GM21529 (cell line): ENCODE measurements around the gene CCDC88C.
"Not testable (repeated sequence)": the region's sequence is repeated elsewhere in the genome, so short reads cannot be mapped to it uniquely, and the experiment has no call there.

ENCODE experiments used
- ATAC-seq: cut with Tn5 transposase; IDR thresholded peaks from one replicate; pipeline ENCODE4 v1.9.1; 2021; ENCODE audit not compliant: unreplicated experiment

Gene CCDC88C, protein sequence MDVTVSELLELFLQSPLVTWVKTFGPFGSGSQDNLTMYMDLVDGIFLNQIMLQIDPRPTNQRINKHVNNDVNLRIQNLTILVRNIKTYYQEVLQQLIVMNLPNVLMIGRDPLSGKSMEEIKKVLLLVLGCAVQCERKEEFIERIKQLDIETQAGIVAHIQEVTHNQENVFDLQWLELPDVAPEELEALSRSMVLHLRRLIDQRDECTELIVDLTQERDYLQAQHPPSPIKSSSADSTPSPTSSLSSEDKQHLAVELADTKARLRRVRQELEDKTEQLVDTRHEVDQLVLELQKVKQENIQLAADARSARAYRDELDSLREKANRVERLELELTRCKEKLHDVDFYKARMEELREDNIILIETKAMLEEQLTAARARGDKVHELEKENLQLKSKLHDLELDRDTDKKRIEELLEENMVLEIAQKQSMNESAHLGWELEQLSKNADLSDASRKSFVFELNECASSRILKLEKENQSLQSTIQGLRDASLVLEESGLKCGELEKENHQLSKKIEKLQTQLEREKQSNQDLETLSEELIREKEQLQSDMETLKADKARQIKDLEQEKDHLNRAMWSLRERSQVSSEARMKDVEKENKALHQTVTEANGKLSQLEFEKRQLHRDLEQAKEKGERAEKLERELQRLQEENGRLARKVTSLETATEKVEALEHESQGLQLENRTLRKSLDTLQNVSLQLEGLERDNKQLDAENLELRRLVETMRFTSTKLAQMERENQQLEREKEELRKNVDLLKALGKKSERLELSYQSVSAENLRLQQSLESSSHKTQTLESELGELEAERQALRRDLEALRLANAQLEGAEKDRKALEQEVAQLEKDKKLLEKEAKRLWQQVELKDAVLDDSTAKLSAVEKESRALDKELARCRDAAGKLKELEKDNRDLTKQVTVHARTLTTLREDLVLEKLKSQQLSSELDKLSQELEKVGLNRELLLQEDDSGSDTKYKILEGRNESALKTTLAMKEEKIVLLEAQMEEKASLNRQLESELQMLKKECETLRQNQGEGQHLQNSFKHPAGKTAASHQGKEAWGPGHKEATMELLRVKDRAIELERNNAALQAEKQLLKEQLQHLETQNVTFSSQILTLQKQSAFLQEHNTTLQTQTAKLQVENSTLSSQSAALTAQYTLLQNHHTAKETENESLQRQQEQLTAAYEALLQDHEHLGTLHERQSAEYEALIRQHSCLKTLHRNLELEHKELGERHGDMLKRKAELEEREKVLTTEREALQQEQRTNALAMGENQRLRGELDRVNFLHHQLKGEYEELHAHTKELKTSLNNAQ (N-terminal part only)

GRCh38 chr14:91417120-91417982 is at the start of gene CCDC88C:
CCDC88C (minus strand) TSS chr14:91417820; CDS start chr14:91417690, 130 bp downstream.
- peak; percentile 44 for ATAC-seq

- no peak for ATAC-seq
These were observed 48.6 kb upstream of the CCDC88C start for GRCh38 chr14:91466192-91466591.

DNA sequence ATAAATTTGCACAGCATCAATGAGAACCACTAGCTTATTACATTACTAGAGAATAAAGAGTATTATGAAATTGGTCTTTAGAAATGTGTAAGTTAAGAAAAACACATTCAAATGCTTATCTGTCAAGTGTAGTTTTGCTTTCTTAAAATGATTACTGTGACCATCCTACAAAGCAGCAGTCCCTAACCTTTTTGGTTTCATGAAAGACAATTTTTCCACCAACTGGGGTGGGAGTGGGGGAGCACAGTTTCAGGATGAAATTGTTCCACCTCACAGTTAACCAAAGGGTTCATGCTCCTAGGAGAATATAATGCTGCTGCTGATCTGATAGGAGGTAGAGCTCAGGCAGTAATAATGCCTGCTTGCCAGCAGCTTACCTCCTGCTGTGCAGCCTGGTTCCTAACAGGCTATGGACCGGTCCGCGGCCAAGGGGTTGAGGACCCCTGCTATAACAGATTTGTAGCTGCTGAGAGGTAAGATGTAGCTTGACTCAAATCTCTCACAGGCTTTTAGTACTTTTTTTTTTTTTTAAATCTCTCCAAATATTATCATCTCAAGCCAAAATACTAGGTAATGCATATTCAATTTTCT is 47.1 kb upstream of the CCDC88C start:
- ATAC-seq: no peak

DNA sequence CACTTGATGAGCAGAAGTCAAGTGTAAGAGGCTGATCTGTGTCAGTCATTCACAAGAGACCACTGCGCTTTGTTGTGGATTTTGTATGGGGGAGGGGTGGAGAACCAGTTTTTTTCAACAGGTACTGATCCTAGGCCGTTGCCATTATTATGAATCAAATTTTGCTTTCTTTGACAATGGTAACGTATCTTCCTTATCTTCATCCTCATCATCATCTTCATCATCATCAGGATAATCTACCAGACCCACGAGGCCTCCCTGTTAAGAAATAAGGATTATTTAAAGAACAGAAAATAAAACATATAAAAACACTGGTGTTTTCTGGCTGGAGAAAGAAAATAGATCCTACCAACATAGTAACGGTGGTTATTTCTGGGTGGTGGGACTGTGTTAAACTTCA is 41.0 kb upstream of the CCDC88C start:
- ATAC-seq: no peak

- no peak for ATAC-seq
These were observed 38.7 kb upstream of the CCDC88C start for GRCh38 chr14:91456283-91456682.

DNA sequence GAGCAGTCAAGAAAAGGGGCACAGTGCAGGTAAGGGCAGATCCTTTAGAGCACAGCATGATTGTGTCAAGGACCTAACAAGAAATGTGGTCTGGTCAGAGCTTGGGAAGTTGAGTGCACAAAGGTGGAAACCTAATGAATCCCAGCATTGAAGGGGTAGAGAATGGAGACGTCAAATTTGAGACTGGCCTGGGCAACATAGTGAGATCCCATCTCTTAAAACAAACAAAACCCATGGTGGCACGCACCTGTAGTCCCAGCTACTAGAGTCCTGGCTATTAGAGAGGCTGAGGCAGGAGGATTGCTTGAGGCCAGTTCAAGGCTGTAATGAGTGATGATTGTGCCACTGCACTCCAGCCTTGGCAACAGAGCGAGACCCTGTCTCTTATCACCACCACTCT is 37.0 kb upstream of the CCDC88C start:
- no peak for ATAC-seq

DNA sequence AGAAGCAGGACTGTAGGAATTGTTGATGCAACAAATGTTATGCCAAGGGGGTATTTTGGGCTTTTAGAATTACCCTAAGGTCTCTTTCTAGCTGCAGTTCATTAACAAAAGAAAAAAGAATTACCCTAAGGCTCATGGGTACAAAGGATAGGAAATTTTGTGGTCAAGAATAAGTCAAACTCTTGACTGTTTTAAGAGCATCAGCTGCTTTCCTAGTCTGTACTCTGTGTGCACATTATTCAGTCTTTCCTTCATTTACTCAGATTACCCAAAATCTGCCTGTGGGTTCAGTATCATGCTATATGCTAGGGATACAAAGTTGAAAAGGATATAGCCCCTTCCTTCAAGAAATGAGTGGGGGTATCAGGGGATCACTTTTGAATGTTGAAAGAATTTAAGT is 36.5 kb upstream of the CCDC88C start:
- no peak for ATAC-seq

DNA sequence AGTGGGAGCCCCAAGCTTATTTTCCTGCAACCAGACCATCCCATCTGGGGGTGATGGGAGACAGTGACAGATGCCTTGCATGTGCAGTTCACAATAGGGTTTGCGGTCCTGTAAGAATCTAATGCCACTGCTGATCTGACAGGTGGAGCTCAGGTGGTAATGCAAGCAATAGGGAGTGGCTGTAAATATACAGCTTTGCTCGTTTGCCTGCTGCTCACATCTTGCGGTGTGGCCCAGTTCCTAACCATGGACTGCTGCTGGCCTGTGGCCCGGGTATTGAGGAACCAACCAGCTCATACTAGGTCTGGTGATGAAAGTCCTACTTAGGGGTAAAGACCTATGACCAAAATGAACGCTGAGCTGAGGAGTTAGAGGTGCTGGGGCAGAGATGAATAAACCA is 36.1 kb upstream of the CCDC88C start:
- ATAC-seq: no peak

DNA sequence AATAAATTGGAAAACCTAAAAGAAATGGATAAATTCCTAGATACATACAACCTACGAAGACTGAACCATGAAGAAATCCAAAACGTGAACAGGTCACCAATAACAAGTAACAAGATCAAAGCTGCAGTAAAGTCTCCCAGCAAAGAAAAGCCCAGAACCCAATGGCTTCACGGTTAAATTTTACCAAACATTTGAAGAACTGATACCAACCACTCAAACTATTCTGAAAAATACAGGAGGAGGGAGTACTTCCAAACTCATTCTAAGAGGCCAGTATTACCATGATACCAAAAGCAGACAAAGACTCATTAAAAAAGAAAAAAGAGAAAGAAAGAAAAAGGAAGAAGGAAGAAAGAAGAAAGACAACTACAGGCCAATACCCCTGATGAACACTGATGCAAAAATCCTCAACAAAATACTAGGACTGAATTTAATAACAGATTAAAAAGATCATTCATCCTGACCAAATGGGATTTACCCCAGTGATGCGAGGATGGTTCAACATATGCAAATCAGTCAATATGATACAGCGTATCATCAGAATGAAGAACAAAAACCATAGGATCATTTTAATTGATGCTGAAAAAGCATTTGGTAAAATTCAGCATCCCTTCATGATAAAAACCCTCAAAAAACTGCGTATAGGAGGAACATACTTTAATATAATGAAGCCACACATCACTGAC is 26.9 kb upstream of the CCDC88C start:
- ATAC-seq: no peak

DNA sequence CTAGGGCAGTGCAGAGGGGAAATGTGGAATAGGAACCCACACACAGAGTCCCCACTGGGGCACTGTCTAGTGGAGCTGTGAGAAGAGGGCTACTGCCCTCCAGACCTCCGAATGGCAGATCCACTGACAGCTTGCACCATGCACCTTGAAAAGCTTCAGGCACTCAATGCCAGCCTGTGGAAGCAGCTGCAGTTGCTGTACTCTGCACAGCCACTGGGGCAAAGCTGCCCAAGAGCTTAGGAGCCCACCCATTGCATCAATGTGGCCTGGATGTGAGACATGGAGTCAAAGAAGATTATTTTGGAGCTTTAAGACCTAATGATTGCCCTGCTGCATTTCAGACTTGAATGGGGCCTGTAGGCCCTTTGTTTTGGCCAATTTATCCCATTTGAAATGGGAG is 21.7 kb upstream of the CCDC88C start:
- no peak for ATAC-seq

GRCh38 chr14:91438845-91439244 is 21.2 kb upstream of the CCDC88C start:
- no peak for ATAC-seq

DNA sequence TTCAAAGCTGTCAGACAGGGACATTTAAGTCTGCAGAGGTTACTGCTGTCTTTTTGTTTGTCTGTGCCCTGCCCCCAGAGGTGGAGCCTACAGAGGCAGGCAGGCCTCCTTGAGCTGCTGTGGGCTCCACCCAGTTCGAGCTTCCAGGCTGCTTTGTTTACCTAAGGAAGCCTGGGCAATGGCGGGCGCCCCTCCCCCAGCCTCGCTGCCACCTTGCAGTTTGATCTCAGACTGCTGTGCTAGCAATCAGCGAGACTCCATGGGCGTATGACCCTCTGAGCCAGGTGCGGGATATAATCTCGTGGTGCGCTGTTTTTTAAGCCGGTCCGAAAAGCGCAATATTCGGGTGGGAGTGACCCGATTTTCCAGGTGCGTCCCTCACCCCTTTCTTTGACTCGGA is 18.6 kb upstream of the CCDC88C start:
- ATAC-seq: not testable (repeated sequence)

DNA sequence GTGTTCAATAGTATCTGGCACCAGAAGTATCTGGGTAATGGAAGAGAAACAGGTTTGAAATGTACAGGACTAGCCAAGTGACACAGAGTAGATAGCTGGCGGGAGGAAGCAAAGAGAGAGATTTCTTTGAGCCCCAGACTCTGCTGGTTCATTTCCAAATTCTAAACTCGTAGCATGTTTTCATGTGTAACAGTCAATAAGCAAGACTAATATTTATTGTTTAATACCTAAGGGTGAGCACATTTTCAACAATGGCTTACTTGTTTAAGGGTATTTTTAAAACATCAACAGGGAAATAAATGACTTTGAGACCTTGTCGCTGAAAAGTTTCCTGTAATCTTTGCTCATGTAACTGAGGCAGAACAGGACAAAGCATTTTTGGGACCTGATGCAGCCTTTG is 11.8 kb upstream of the CCDC88C start:
- ATAC-seq: no peak

- ATAC-seq: not testable (repeated sequence)
These were observed 11.3 kb upstream of the CCDC88C start for GRCh38 chr14:91428931-91429330.

DNA sequence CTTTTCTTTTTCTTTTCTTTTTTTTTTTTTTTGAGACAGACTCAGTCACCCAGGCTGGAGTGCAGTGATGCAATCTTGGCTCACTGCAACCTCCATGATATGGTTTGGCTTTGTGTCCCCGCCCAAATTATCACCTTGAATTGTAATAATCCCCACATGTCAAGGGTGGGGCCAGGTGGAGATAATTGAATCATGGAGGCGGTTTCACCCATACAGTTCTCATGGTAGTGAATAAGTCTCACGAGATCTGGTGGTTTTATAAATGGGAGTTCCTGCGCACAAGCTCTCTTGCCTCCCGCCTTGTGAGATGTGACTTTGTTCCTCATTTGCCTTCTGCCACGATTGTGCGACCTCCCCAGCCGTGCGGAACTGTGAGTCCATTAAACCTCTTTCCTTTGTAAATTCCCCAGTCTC is 7.9 kb upstream of the CCDC88C start:
- not testable (repeated sequence) for ATAC-seq

DNA sequence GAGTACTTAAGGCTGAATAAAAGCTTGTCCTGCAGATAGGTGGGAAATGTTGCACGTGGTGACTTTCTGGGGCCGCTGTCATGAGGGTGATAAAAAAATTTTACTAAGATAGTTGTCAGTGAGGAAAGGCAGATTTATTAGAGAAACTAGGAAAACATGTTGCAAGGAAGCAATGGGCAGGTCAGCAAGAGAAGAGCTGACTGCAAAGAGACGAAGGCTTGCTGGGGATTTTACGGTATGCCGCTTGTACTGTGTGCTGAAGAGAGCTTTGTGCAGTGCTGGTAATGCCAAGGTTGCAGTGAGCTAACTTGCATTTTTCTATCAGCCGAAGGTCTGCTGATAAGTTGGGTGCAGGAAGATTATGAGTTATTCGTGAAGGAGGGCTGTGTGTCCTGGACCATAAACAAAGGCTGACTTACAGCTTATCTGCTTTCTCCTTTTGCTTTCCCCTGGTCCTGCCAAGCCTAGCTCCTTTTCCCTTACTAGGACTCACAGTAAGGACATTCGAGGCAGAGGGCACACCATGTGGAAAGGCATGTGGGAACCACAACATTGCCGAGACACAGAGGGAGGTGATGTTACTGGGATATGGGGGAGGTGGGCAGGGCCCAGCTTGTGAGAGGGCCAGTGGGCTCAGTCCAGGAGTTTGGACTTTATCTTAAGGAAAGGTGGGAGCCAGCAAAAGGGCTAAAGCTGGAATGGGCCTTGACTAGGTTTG is 7.4 kb upstream of the CCDC88C start:
- no peak for ATAC-seq

DNA sequence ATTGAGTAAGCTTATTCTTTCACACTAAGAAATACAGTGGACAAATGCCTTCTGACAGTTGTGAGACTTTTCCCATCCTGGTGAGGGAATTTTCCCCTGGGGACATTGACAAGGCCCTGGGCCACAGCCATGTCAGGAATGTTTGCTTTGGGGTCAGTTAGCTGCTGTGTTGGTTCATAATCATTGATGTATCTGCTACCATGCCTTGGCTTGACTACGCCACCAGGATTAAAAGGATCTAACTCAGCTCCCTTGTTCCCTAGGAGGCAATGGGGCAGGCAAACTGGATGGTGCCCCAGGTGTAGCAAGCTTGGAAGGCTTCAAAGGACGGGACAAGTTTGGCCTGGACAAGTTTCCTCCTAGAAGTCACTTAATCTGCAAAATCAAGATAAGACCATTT is 3.1 kb upstream of the CCDC88C start:
- no peak for ATAC-seq

DNA sequence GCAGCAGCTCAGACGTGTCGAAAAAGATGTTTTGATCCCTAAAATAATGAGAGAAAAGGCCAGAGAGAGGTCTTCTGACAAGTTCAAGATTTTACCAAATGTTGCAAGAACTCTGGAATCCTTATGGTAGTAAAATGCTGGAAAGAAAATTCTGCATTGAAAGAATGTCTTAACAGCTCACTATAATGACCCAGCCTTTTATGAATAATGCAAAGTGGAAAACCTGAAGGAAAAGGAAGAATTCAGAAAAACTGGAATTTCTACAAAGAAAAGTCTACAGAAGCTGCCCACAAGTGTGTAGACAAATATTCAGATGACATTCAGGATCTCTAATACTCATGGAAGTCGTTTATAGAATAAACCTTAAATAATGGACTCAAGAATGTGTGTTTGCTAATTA is 1.8 kb upstream of the CCDC88C start:
- ATAC-seq: no peak

DNA sequence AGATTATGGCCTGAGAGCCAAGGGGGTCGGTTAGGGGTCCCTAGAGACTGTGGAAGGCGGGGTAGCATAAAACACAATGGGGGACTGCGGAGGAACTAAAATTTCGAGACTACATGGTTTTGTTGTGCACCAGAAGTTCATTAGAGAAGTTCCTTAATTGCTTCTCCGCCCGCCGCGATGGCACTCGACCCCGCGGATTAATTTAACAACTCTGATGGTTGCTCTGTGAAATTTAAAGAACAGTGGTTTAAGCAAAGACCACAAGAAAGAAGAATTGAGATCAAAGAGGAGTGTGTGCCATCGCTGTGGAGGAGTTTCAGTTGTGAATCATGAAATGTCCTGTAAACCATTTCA is 1.4 kb upstream of the CCDC88C start:
- ATAC-seq: no peak
